HCT116 (cell line): ENCODE data around the gene THADA. TPM values are rescaled to one million over a fixed set of nuclear protein-coding genes. Genes with fewer than 3 reads are reported as not detected.

Experiments
- ATAC-seq: fragments of 200-7000 bp; cut with Tn5 transposase; 2 replicates; pipeline ENCODE4 v1.9.1; 2020; ENCODE audit warnings: mild to moderate bottlenecking, moderate library complexity
- BruUV-seq: library from RNA; stranded (reverse); fragments of 400-500 nt; replicated peaks from 2 replicates; lab custom pipeline; 2021; lab: Mats Ljungman, UMichigan
- CTCF ChIA-PET: fragments of 300-600 bp; sonication (Branson Sonifier 250); formaldehyde crosslinking; loops from one replicate; lab custom pipeline; 2021; ENCODE audit warnings: antibody characterized with exemption; lab: Charles Lee
- POLR2A ChIA-PET: fragments of 300-600, 350-600 bp; sonication (Branson Sonifier 250); formaldehyde crosslinking; loops from one replicate; lab custom pipeline; 2021; ENCODE audit warnings: antibody characterized with exemption; lab: Charles Lee
- RAD21 ChIA-PET, 2 experiments: fragments of 300-600 bp; sonication (Branson Sonifier 250); formaldehyde crosslinking; loops; one replicate each; lab custom pipeline; 2023; ENCODE audit warnings: low total read pairs in 2 of 2; ENCODE audit not compliant: uncharacterized antibody in 2 of 2, unreplicated experiment in 2 of 2, low non-redundant PET in 1 of 2; lab: Charles Lee
- DNase-seq: peaks from one replicate; pipeline ENCODE4 v3.0.0-alpha.2; 2010; ENCODE audit warnings: low read depth, low spot score
- H2AFZ ChIP-seq: fragments of 200-600 bp; shearing (Covaris generic), sonication (generic); 2 replicates; pipeline ENCODE4 v1.6.1; 2017; ENCODE audit warnings: low read depth, mixed run types, mixed read lengths, antibody characterized with exemption, low read length; ENCODE audit not compliant: poor library complexity, severe bottlenecking
- H3K27ac ChIP-seq: 2 replicates; pipeline ENCODE4 v1.5.1; 2012; ENCODE audit warnings: low read depth, low read length
- H3K27me3 ChIP-seq: fragments of 200-600 bp; sonication (generic); 2 replicates; pipeline ENCODE4 v1.6.1; 2016; ENCODE audit warnings: mixed run types, low read length, mixed read lengths; ENCODE audit not compliant: insufficient read depth
- H3K36me3 ChIP-seq, 2 experiments: fragments of 200-500 bp in 1 of 2; fragments of 200-600 bp in 1 of 2; sonication (Bioruptor generic) in 1 of 2; sonication (generic) in 1 of 2; 2 replicates each; pipeline versions ENCODE4 v1.5.1 to v1.6.1; 2014 to 2016; ENCODE audit warnings: low read length in 2 of 2, inconsistent platforms in 1 of 2, mixed read lengths in 1 of 2, mixed run types in 1 of 2; ENCODE audit not compliant: insufficient read depth in 2 of 2, control insufficient read depth in 1 of 2
- H3K4me1 ChIP-seq, 2 experiments: fragments of 200-600 bp in 1 of 2; sonication (generic) in 1 of 2; 2 replicates each; pipeline versions ENCODE4 v1.5.1 to v1.6.1; 2012 to 2017; ENCODE audit warnings: low read length in 2 of 2, inconsistent platforms in 1 of 2, mild to moderate bottlenecking in 1 of 2, mixed read lengths in 1 of 2, mixed run types in 1 of 2, moderate library complexity in 1 of 2; ENCODE audit not compliant: insufficient read depth in 2 of 2, control insufficient read depth in 1 of 2
- H3K4me2 ChIP-seq: fragments of 200-600 bp; sonication (generic); 2 replicates; pipeline ENCODE4 v1.6.1; 2017; ENCODE audit warnings: mixed run types, low read length, mixed read lengths
- H3K4me3 ChIP-seq, 2 experiments: fragments of 200-600 bp in 1 of 2; sonication (generic) in 1 of 2; replicated peaks in 1 of 2; 2 replicates each; pipeline ENCODE4 v1.5.1; 2011 to 2016; ENCODE audit warnings: low read length in 2 of 2, control low read depth in 1 of 2, low read depth in 1 of 2, mild to moderate bottlenecking in 1 of 2, mixed read lengths in 1 of 2, mixed run types in 1 of 2
- H3K79me2 ChIP-seq: fragments of 200-600 bp; sonication (generic); 2 replicates; pipeline ENCODE4 v1.6.1; 2017; ENCODE audit warnings: mild to moderate bottlenecking, mixed run types, low read length, moderate library complexity, mixed read lengths; ENCODE audit not compliant: insufficient read depth
- H3K9ac ChIP-seq: fragments of 200-600 bp; sonication (generic); 2 replicates; pipeline ENCODE4 v1.6.1; 2016; ENCODE audit warnings: low read length, mixed read lengths
- H3K9me2 ChIP-seq: fragments of 200-600 bp; sonication (generic), shearing (Covaris generic); 2 replicates; pipeline ENCODE4 v1.6.1; 2017; ENCODE audit warnings: mixed run types, mild to moderate bottlenecking, moderate library complexity; ENCODE audit not compliant: insufficient read depth
- H3K9me3 ChIP-seq, 2 experiments: fragments of 200-500 bp in 1 of 2; fragments of 200-600 bp in 1 of 2; sonication (Bioruptor generic) in 1 of 2; sonication (generic) in 1 of 2; 2 replicates each; pipeline ENCODE4 v1.6.1; 2014 to 2017; ENCODE audit warnings: low read length in 2 of 2, mixed read lengths in 2 of 2, inconsistent platforms in 1 of 2, low read depth in 1 of 2, mild to moderate bottlenecking in 1 of 2, mixed run types in 1 of 2, moderate library complexity in 1 of 2; ENCODE audit not compliant: control insufficient read depth in 1 of 2, insufficient read depth in 1 of 2
- H4K20me1 ChIP-seq: fragments of 200-600 bp; sonication (generic), shearing (Covaris generic); 2 replicates; pipeline ENCODE4 v1.6.1; 2017; ENCODE audit warnings: mixed run types, mild to moderate bottlenecking, moderate library complexity; ENCODE audit not compliant: insufficient read depth
- CBX3 ChIP-seq: IDR thresholded peaks from 2 replicates; pipeline ENCODE4 v1.6.1; 2012; ENCODE audit warnings: low read depth
- EZH2 ChIP-seq: fragments of 200-600 bp; sonication (generic); IDR thresholded peaks from 2 replicates; pipeline ENCODE4 v1.6.1; 2017; ENCODE audit warnings: antibody characterized with exemption, mixed run types
- JUND ChIP-seq: IDR thresholded peaks from 2 replicates; pipeline ENCODE4 v1.6.1; 2012
- POLR2AphosphoS5 ChIP-seq: IDR thresholded peaks from 2 replicates; pipeline ENCODE4 v1.6.1; 2011; ENCODE audit warnings: mild to moderate bottlenecking, low read depth, low read length, moderate library complexity
- RAD21 ChIP-seq: IDR thresholded peaks from 2 replicates; pipeline ENCODE4 v1.6.1; 2012; ENCODE audit warnings: low read depth, mild to moderate bottlenecking
- TCF7L2 ChIP-seq: IDR thresholded peaks from 2 replicates; pipeline ENCODE4 v1.7.0; 2011; ENCODE audit warnings: borderline replicate concordance, inconsistent platforms; ENCODE audit not compliant: insufficient read depth, insufficient read length; ENCODE audit errors: extremely low read depth
- ZFX ChIP-seq: fragments of 450-650 bp; IDR thresholded peaks from 2 replicates; pipeline ENCODE4 v1.6.1; 2017
- ZNF274 ChIP-seq: fragments of 200-500 bp; sonication (Bioruptor generic); IDR thresholded peaks from 2 replicates; pipeline ENCODE4 v1.6.1; 2014; ENCODE audit warnings: mild to moderate bottlenecking, low read depth, low read length, inconsistent platforms
- intact Hi-C: fragments of 100-400 bp; cut with micrococcal nuclease; formaldehyde crosslinking; loops from 2 replicates; pipeline ENCODE4 v1.10.0; 2022
- total RNA-seq: library from RNA; stranded (reverse); gene quantifications from one replicate; pipeline ENCODE4 v1.2.1, GENCODE V29; 2021; ENCODE audit not compliant: unreplicated experiment
- TF ChIP-seq, protein P1 (sequence below): IDR thresholded peaks from 2 replicates; pipeline ENCODE4 v1.6.1; 2011; ENCODE audit warnings: mild to moderate bottlenecking, low read length, moderate library complexity; ENCODE audit not compliant: insufficient replicate concordance; ENCODE audit errors: extremely low read depth

Gene THADA
- total RNA-seq, 1 experiment from 2014 or later, result 30.7 TPM

DNA sequence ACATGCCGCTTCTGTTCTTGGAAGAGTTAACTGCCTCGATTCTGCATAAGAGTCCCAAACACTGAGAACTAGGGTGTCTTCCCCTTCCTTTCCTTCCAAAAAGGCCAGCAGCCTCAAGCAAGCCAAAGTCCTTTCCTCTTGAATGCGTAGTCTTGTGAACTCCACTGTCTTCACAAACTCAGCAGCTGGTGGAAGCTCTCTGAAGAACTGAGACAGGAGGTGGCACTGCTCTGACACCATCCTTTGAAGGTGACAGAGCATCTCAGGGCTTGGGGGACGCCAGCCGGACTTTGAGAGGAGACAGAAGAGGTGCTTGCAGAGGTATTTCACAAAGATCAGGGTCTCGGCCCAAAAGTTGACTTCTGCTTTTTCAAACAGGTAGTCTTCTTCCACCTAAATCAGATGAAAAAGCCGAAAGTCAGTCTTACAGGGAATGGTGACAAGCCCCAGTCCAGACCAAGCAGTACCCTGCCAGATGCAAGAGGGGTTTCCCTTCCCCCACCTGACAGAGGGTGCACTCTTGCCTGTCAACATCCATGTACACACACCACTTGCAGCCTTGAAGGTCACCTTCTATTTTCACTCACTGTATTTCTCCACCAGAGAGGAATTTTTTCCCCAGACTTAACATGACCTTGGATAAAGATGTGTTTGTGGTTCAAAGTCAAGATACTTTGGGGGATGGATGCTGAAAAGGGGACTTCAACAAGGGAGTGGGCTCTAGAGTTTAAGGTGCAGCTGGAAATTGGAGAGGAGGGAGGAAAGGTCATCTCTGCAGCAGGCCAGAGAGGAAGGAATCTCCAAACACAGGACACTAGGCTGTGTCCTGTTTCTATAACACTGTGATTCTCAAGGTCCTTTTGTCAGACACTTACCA, 364.6 kb downstream of the THADA start:
- Histone ChIP-seq H3K9me2 (no peaks in the 10 kb centered on the region), H3K4me1 (peaks cover 16 to 26% of the 10 kb centered on the region in 2 experiments), H4K20me1 (no peaks in the 10 kb centered on the region), H3K27ac (no peak overlapping the region), H3K27me3 (no peaks in the 10 kb centered on the region), H2AFZ (no peak overlapping the region), H3K9me3 (no peaks in the 10 kb centered on the region), H3K79me2 (peaks cover under 1% of the 10 kb centered on the region; the same call in 1 of the 2 replicates)
- no TSS peak for BruUV-seq
- intact Hi-C loops, result no loop called here
- POLR2A ChIA-PET, result no interaction called here
- RAD21 ChIA-PET, result no interaction called here
- ATAC-seq, result no peak
- no peak for DNase-seq
- no peak for TF ChIP-seq CBX3
- TF ChIP-seq, all 23 proteins: peak for 0
- H3K4me3 ChIP-seq, result no peak overlapping the region
- peaks cover 0 to 9% of the 10 kb centered on the region in 2 experiments; a peak in 1 of 4 replicates for H3K36me3 ChIP-seq
- CTCF ChIA-PET, result interaction anchor here (1.0 kb wide), 1 partner anchor 254 kb away, joined by 3 read pairs; no protein-coding TSS in a partner anchor
- H3K9ac ChIP-seq, result no peak overlapping the region
- no peak overlapping the region for H3K4me2 ChIP-seq

DNA sequence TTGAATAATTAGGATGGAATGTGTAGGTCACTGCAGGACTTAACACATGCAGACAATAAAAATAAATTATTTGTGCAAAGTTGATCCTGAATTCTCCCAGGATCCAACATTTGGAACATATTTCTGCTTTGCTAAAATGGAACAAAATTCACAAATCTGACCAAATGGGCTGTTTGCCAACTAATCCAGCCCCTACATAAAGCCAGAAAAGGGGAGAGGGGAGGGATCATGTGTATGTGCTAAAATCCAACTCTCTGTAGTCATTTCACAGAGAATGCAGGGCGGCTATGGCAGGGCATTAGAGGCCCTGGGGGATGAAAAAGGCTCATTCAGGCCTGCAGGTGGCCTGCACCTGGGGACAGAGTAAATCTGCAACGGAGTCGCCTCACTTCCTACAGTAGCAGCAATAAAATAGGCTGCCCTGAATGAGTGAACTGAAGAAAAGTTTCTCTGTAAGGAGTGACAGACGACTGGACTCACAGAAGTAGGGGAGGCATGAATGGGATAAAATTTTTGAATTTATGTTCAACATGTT, 365.4 kb downstream of the THADA start:
- intact Hi-C loops, result no loop called here
- CTCF ChIA-PET, result interaction anchor here (1.0 to 3.4 kb wide), 5 partner anchors 10 to 283 kb away, joined by 3 to 20 read pairs (median 11); no protein-coding TSS in a partner anchor

More for the DNA sequence above, 365.4 kb downstream of the THADA start:
- H2AFZ ChIP-seq, result no peak overlapping the region
- TF ChIP-seq RAD21, result no peak
- no peak for TF ChIP-seq EZH2
- no peak for TF ChIP-seq POLR2AphosphoS5
- TF ChIP-seq TCF7L2, result no peak
- no peak for TF ChIP-seq ZFX
- TF ChIP-seq, protein P1, sequence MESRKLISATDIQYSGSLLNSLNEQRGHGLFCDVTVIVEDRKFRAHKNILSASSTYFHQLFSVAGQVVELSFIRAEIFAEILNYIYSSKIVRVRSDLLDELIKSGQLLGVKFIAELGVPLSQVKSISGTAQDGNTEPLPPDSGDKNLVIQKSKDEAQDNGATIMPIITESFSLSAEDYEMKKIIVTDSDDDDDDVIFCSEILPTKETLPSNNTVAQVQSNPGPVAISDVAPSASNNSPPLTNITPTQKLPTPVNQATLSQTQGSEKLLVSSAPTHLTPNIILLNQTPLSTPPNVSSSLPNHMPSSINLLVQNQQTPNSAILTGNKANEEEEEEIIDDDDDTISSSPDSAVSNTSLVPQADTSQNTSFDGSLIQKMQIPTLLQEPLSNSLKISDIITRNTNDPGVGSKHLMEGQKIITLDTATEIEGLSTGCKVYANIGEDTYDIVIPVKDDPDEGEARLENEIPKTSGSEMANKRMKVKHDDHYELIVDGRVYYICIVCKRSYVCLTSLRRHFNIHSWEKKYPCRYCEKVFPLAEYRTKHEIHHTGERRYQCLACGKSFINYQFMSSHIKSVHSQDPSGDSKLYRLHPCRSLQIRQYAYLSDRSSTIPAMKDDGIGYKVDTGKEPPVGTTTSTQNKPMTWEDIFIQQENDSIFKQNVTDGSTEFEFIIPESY, result no peak
- TF ChIP-seq ZNF274, result no peak
- no peak for TF ChIP-seq JUND
- H4K20me1 ChIP-seq, result no peaks in the 10 kb centered on the region
- BruUV-seq, result no TSS peak
- no peaks in the 10 kb centered on the region for H3K9me3 ChIP-seq
- ChIA-PET POLR2A (no interaction called here), RAD21 (interaction anchor here in 1 of 2 experiments (1.4 kb wide), 1 partner anchor 100 kb away, joined by 3 read pairs; no protein-coding TSS in a partner anchor)
- H3K9ac ChIP-seq, result no peak overlapping the region
- no peak overlapping the region for H3K27ac ChIP-seq
- H3K4me1 ChIP-seq, result peaks cover 18 to 26% of the 10 kb centered on the region in 2 experiments
- H3K79me2 ChIP-seq, result peaks cover 8% of the 10 kb centered on the region
- no peak for ATAC-seq
- H3K36me3 ChIP-seq, result peaks cover 0 to 9% of the 10 kb centered on the region in 2 experiments; a peak in 1 of 4 replicates
- H3K9me2 ChIP-seq, result no peaks in the 10 kb centered on the region
- H3K4me2 ChIP-seq, result no peak overlapping the region
- no peak overlapping the region for H3K4me3 ChIP-seq
- H3K27me3 ChIP-seq, result no peaks in the 10 kb centered on the region
- no peak for DNase-seq
